ENCODE measurements around the gene ACTL6A. TPM values are rescaled to one million over a fixed set of nuclear protein-coding genes. Genes with fewer than 3 reads are reported as not detected.
A peak's percentile ranks its signal among the peaks of the same experiment; 100 is the strongest.

ACTL6A gene
- total and polyA plus RNA-seq, 7 donors: 28.8 to 65.7 (median 38.6) TPM

DNA sequence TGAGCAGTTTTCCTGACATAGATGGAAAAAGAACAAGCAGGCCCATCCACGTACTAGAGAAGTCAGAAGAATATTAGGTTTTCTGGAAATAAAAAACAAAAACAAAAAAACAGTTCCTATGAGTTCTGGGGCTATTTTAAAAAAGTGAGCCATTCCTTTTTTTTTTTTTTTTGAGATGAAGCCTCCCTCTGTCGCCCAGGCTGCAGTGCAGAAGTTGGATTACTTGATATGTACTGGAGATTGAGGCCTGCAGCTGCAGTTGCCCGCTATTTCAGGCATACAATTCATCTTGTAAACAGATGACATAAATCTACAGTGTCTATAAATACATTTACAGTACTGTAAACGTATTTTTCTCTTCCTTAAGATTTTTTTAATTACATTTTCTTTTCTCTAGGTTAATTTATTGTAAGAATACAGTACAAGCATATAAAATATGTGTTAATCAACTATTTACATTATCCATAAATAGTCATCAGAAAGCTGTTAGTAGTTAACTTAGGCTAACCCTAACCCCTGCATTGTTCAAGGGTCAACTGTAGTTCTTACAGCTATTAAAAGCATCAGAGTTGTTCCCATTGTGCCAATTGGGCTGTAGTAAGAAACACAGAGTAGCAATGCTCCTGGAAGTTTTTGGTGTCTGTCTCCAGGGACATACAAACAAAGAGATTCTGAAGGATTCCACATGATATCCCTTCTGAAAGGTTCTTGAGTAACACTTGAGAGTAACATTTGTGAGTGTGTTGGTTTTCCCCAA lies 11.2 kb upstream of the ACTL6A start:
- Histone ChIP-seq H3K9me3 (no peaks in the 10 kb centered on the region), H3K36me3 (no peaks in the 10 kb centered on the region), H3K27ac (peak overlapping the region in 1 of 4 donors; percentile 17), H3K4me1 (peaks cover 0 to 11% (median 0%) of the 10 kb centered on the region in 4 donors), H3K27me3 (no peaks in the 10 kb centered on the region), H3K4me3 (no peak overlapping the region)
- 41 to 51% methylated on average over 4 of the region's 4 CpGs for WGBS, 2 donors
- intact Hi-C loops (cut with DNase I): no loop called here
- no peak for TF ChIP-seq POLR2AphosphoS5 (IDR thresholded peaks at IDR 0.05)
- TF ChIP-seq, protein P1, sequence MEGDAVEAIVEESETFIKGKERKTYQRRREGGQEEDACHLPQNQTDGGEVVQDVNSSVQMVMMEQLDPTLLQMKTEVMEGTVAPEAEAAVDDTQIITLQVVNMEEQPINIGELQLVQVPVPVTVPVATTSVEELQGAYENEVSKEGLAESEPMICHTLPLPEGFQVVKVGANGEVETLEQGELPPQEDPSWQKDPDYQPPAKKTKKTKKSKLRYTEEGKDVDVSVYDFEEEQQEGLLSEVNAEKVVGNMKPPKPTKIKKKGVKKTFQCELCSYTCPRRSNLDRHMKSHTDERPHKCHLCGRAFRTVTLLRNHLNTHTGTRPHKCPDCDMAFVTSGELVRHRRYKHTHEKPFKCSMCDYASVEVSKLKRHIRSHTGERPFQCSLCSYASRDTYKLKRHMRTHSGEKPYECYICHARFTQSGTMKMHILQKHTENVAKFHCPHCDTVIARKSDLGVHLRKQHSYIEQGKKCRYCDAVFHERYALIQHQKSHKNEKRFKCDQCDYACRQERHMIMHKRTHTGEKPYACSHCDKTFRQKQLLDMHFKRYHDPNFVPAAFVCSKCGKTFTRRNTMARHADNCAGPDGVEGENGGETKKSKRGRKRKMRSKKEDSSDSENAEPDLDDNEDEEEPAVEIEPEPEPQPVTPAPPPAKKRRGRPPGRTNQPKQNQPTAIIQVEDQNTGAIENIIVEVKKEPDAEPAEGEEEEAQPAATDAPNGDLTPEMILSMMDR (IDR thresholded peaks at IDR 0.05): no peak
- no peak for TF ChIP-seq POLR2A (IDR thresholded peaks at IDR 0.05)
- TF ChIP-seq EP300 (IDR thresholded peaks at IDR 0.05): no peak
- DNase-seq: no peak

DNA sequence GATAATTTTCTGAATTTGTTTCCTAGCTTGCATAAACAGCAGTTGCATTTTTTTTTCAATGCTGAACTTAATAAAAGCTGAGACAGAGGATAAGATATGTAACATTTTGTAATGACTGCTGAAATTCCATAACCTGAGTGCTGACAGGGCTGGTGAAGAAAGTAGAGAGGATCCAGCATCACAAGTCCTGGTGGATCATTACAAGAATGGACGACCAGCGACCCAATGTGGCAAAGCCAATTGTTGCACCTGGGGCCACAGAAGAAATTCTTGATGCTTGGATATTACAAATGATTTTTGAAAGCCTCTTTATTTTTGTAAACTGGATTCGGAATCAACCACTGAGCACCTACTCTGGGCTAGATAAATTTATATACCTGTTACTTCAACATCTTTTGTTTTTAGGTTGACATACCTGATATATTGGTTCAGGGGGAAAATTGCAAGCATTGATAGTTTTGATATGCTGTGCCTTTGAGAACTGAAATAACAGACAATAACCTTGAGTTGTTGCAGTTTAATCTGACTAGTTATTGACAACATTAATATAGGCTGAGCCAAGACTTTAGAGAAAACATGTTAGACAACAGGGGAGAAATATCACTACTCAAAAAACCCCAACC lies 3.9 kb upstream of the ACTL6A start:
- 3 to 6% methylated on average over 3 of the region's 3 CpGs for WGBS, 2 donors
- H3K4me1 ChIP-seq: peaks cover 0 to 10% (median 5%) of the 10 kb centered on the region in 4 donors
- no peak overlapping the region for H3K4me3 ChIP-seq
- peak; percentile 80 for DNase-seq
- H3K27ac ChIP-seq: no peak overlapping the region
- no peaks in the 10 kb centered on the region for H3K9me3 ChIP-seq
- no peaks in the 10 kb centered on the region for H3K27me3 ChIP-seq
- intact Hi-C loops (cut with DNase I): loop anchor here (2.0 kb wide), 1 partner anchor 138 kb away; no protein-coding TSS in a partner anchor
- H3K36me3 ChIP-seq: no peaks in the 10 kb centered on the region
- no peak for TF ChIP-seq POLR2AphosphoS5 (IDR thresholded peaks at IDR 0.05)
- TF ChIP-seq, protein P1 (IDR thresholded peaks at IDR 0.05): peak; percentile 57 to 78 (median 62)

DNA sequence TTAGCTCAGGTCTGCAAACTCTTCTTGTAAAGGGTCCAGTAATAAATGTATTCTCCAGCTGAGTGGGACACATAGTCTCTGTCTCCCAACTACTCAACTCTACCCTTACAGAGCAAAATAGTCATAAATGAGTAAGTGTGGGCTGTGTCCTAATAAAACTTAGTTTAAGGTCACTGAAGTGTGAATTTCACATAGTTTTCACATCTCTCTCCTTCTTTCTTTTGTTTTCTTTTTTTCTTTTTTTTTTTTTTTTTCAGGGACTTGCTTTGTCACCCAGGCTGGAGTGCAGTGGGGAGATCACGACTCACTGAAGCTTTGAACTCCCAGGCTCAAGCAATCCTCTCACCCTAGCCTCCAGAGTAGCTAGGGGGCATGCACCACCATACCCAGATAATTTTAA lies 1.9 kb upstream of the ACTL6A start:
- Histone ChIP-seq H3K27ac (no peak overlapping the region), H3K4me1 (peaks cover 0 to 17% (median 12%) of the 10 kb centered on the region in 4 donors), H3K9me3 (no peaks in the 10 kb centered on the region), H3K4me3 (no peak overlapping the region), H3K27me3 (no peaks in the 10 kb centered on the region), H3K36me3 (no peaks in the 10 kb centered on the region)
- 85 to 92% methylated on average over 1 of the region's 1 CpG for WGBS, 2 donors
- intact Hi-C loops (cut with DNase I): loop anchor here (5.0 kb wide), 1 partner anchor 42 kb away; the partner anchor contains the start of genes MRPL47 and NDUFB5
- no peak for DNase-seq
- TF ChIP-seq, protein P1 (IDR thresholded peaks at IDR 0.05): no peak
- TF ChIP-seq POLR2AphosphoS5 (IDR thresholded peaks at IDR 0.05) (no peak), EP300 (IDR thresholded peaks at IDR 0.05) (no peak)

DNA sequence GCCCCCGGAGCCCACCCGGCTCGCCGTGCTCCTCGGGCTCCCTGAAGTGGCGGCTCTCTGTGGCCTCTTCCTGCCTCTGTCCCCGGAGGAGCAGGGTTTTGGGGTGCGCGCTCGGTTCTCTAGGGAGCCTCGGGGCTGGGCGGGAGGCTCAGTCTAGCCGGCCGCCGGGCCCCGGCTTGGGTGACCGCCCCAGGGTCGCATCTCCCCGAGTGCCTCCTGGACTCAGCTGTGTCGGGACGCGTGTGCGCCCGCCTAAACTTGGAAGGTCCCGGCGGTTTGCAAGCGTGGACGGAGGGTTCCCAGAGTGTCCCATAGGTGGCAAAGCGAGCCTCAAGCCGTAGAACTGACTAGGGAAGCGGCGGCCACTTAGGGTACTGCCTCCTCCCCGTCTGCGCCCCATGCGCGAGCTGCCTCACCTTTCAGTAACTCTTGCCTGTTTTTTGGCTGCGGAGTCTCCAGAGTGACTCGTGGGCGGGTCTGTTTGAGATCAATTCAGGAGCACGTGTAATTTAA lies 601 bp downstream of the ACTL6A start:
- peak overlapping the region; percentile 75 to 90 (median 79) for H3K4me3 ChIP-seq
- H3K27me3 ChIP-seq: no peaks in the 10 kb centered on the region
- no peaks in the 10 kb centered on the region for H3K36me3 ChIP-seq
- DNase-seq: peak; percentile 85
- 0% methylated on average over 40 of the region's 40 CpGs for WGBS, 2 donors
- peak overlapping the region; percentile 83 to 92 (median 88) for H3K27ac ChIP-seq
- H3K4me1 ChIP-seq: peaks cover 0 to 17% (median 12%) of the 10 kb centered on the region in 4 donors
- no peaks in the 10 kb centered on the region for H3K9me3 ChIP-seq
- intact Hi-C loops (cut with DNase I): loop anchor here (2.0 to 5.0 kb wide), 5 partner anchors 39 to 415 kb away; partner anchors contain the start of genes GNB4, MFN1, MRPL47 and NDUFB5
- TF ChIP-seq POLR2AphosphoS5 (IDR thresholded peaks at IDR 0.05): no peak
- TF ChIP-seq, protein P1 (IDR thresholded peaks at IDR 0.05): peak; percentile 58 to 89 (median 69)
